GM21723 (cell line): ENCODE measurements around the gene CPA5.
"Not testable (repeated sequence)": the region's sequence is repeated elsewhere in the genome, so short reads cannot be mapped to it uniquely, and the experiment has no call there.

Experiments used
- ATAC-seq: cut with Tn5 transposase; IDR thresholded peaks from one replicate; pipeline ENCODE4 v1.9.1; 2021; ENCODE audit warnings: mild to moderate bottlenecking, moderate library complexity; ENCODE audit not compliant: unreplicated experiment

Gene CPA5

DNA sequence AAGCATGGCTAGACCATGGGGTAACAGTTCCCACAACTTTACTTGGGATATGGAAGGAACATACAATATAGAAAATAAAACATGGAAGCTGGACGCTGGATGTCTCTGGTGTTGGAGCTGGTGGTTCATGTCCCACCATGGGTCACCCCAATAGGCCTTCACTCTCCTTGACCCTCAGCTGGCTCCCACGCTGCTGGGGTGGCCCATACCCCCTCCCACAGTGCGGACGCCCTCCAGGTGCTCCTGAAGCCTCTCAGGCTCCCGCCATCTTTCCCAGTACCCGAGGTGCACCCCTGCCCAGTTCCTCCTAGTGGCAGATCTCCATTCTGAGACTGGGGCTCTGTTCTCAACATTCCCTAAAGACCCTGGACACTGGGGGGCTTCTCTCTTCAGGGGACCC lies 29.9 kb downstream of the CPA5 start:
- ATAC-seq = no peak

GRCh38 chr7:130376461-130376860 lies 31.8 kb downstream of the CPA5 start:
- not testable (repeated sequence) for ATAC-seq

GRCh38 chr7:130377178-130377577 lies 32.6 kb downstream of the CPA5 start:
- no peak for ATAC-seq

DNA sequence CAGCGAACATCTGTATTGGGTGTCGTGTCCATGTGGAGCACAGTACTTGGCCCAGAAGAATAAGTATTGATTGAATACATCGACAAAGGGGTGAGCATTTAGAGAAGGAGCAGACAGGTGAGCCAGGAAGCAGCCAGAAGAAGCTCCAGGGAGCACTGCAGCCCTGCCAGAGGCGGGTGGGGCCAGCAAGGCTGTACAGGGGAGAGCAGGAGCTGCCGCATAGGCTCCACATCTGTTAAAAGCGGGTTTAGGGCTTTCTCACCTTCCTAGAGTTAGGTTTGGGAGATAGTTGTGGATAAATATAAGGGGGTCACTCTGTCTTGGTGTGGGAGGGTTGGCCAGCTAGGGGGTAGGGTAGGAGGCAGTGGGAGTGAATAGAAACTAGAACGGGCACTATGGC lies 34.4 kb downstream of the CPA5 start:
- ATAC-seq = no peak

DNA sequence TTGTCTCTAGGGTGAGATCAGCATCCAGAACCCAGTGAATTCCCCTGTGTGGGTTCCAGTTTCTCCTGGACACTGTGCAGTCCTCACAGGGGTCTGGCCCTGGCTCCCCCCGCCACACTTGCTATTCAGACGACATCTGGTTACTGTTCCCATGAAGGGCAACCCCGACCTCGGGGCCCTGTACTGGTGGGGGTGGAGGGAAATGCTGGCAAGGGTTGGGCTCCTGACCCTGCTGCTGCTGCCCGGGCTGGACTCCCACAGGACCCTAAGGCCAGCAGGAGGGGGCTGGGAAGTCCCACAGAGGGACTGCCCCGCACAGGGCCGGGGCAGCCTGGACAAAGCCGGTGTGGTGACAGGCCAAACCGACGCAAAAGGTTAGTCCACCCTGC lies 34.9 kb downstream of the CPA5 start:
- no peak for ATAC-seq

DNA sequence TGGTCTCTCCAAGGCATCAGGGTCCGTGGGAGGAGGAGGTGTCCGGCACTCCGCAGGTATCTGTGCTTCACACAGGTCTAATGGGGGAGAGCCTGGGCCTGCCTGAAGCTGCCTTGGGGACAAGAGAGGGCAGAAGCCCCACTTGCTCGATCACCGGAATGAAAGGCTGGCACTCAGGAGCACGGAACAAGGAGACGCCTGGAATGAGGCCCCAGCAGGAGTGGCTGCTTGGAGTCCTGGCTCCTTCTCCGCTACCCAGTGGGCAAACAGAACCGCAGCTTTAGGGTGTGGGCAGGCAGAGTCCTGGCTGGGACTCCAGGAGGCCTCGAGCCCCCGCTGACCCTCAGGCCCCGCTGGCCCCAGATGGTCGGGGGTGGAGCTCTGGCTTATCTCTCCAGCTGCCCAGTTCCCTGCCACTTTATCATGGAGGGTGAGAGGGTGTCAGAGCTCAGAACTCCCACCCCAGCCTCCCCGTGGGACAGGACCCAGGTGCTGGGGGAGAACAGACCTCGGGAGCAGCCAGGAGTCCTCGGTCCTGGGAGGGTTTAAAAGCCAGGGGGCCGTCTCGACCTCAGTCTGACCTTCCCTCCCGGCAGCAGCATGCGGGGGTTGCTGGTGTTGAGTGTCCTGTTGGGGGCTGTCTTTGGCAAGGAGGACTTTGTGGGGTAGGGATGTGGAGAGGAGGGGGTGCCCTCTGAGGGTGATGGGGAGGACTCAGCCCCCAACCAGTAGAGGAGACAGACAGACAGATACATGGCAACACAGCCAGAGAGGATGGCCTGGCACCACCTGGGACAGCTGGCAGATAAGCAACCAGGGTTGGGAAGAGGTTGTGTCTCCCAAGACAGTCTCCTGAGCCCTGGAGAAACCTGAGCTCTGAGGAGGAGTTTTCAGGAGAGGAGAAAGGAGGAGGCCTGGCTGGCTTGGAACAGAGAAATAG lies 35.6 kb downstream of the CPA5 start, which contains the start of gene CPA1:
Gene CPA1 (plus strand): TSS at position 574 of the 940 bp plus-strand sequence. CDS start 27 bp downstream, at position 601.
- ATAC-seq = no peak

DNA sequence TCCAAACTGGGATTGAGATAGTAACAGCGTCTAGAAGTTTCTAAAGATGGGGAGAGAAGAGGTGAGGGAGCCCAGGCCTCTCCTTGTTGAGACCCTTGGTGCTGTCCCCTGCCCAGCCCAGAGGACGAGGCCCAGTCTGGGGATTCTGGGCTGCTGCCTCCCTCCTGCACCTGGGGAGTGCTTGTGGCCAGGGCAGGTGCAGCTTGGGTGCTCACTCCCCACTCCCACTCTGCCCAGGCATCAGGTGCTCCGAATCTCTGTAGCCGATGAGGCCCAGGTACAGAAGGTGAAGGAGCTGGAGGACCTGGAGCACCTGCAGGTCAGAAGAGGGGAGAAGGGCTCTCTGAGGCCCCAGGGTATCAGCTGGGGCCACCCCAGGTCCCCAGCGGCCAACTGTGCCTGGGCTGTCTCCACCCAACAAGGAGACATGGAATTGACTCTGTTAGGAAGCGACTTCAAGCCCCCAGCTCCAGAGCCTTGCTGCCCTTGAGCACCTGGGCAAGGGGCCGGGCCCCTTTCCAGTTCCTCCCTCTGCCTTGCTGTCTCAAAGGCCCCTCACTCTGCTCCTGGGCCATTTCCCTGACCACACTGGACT lies 36.3 kb downstream of the CPA5 start:
- no peak for ATAC-seq

- ATAC-seq = no peak
Observed at GRCh38 chr7:130381468-130382312, 37.1 kb downstream of the CPA5 start.

DNA sequence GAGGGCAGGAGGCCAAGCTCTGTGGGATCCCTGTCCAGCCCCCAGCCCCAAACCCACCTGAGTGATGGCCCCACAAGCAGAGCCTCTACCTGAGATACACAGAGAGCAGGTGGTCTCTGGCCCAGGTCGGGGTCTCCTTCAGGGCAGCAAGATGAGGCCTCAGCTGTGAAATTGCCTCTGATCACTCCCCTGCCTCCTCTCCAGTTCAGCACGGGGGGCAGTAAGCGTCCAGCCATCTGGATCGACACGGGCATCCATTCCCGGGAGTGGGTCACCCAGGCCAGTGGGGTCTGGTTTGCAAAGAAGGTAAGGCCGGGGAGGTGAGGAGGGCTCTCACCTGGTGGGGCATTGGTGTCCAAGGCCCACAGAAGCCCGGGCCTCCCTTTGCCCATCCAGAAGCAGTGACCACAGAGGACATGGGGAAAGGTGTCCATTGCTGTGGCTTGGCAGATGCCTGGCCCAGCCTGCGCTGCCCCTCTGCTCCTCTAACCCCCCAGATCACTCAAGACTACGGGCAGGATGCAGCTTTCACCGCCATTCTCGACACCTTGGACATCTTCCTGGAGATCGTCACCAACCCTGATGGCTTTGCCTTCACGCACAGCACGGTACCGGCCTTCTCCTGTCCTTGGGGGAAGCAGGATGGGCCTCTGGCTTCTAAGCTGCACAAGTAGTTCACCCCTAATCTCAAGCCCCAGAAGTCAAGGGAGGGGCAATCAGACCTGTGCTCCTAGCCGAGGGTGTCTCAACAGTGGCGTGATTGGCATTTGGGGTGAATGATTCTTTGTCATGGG lies 38.8 kb downstream of the CPA5 start:
- no peak for ATAC-seq

DNA sequence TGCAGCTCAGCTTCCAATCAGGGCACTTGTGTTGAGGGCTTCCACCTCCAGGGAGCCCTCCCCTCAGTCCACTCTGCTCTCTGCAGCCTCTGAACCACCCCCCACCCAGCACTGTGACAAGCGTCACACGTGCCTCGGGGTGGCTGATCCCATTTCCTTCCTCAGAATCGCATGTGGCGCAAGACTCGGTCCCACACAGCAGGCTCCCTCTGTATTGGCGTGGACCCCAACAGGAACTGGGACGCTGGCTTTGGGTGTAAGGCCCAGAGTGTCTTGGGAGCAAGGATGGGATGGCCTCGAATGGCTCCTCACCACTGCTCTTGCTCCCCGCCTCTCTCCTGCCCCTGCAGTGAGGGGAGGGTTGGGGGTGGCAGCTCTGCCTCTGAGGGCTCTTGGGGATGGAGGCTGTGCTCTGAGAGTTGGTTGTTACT lies 39.8 kb downstream of the CPA5 start:
- no peak for ATAC-seq

DNA sequence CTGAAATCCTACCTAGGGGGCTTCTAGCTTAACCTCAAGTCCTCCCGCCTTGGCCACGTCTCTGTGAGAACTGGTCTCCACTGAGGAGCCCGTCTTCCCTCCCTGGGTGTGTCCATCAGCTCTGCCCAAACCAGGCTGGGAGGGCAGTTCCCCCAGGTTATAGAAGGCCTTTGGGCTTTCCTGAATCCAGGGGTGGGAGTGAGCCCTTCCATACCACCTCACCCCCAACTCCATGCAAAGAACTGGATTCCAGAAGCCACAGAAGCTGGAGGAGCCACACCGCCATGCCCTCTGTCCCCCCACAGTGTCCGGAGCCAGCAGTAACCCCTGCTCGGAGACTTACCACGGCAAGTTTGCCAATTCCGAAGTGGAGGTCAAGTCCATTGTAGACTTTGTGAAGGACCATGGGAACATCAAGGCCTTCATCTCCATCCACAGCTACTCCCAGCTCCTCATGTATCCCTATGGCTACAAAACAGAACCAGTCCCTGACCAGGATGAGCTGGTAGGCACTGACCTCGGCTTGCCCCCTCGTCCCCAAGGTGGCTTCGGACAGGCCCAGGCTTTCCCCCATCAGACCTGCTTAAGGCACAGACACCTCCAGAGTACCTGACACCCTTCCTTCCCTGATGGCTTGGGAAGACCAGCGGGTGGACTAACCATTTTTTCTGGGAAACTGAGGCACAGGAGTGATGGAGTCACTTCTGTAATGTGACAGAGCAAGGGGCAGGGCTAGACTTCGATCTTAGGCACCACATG lies 40.4 kb downstream of the CPA5 start:
- no peak for ATAC-seq

DNA sequence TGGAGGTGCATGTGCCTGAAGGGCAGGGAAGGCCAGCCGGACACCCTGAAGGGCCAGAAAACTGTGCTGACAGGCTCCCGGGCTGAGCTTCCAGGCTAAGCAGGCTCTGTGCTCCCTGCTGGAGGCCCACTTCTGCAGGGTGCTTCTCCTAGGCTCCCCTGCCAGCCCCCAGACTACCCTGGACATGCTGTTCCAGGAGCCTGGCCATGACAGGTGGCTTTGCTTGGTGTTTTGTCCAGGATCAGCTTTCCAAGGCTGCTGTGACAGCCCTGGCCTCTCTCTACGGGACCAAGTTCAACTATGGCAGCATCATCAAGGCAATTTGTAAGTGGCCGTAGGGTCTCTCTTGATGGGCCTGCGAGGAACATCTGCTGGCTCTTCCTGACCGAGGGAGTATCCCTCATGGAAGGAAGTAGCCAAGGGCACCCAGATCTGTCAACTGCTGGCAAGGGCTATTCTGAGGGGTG lies 41.0 kb downstream of the CPA5 start:
- ATAC-seq = no peak

DNA sequence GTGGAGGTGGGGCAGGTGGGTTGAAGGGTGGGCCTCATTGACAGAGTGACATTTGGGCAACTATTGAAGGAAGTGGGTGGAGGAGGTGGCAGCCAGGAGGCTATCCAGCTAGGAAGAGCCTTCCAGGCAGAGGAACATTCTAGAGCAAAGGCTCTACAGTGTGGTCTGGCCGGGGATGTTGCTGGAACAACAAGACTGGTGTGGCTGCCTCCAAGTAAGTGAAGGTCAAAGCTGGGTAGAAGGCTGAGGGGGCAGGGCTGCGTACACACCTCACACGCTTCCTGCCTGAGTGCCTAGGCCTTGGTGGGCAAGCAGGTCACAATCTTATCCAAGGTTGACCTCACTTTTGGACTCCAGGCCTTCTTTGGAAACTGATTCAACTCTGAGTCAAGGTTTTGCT lies 42.3 kb downstream of the CPA5 start:
- no peak for ATAC-seq

GRCh38 chr7:130387306-130387627 lies 42.7 kb downstream of the CPA5 start:
- no peak for ATAC-seq

- no peak for ATAC-seq
Observed at GRCh38 chr7:130387628-130388403, 43.2 kb downstream of the CPA5 start.

DNA sequence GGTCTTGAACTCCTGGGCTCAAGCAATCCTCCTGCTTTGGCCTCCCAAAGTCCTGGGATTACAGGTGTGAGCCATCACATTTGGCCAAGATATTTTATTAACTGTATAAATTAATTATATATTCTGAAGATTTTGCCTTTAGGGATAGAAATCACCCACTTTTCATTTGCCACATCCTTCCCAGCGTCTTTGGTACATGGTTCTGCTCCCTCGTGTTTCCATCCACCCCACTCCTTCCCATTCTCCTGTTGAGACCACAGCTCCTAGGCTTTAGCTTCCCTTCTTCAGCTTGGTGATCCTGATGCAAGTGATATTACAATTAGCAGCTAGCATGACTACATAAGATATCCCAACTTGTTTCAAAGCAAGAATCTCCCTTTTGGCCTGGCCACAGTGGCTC lies 44.1 kb downstream of the CPA5 start:
- ATAC-seq = no peak

DNA sequence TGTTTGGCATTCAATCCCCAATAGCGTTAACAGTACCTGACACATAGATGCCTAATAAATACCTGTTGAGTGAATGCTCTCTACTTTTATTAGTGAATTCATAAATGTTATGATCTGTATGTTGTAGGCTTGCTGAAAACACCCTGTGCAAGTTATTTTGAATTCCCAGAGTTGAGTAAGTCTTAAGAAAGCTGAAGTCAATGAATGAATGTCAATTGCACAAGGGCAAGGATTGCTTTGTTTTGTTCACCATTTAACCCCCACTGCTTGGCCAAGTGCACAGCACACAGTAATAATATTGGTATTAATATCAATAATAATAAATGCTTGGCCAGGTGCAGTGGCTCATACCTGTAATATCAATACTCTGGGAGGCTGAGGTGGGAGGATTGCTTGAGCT lies 45.9 kb downstream of the CPA5 start:
- ATAC-seq = no peak

DNA sequence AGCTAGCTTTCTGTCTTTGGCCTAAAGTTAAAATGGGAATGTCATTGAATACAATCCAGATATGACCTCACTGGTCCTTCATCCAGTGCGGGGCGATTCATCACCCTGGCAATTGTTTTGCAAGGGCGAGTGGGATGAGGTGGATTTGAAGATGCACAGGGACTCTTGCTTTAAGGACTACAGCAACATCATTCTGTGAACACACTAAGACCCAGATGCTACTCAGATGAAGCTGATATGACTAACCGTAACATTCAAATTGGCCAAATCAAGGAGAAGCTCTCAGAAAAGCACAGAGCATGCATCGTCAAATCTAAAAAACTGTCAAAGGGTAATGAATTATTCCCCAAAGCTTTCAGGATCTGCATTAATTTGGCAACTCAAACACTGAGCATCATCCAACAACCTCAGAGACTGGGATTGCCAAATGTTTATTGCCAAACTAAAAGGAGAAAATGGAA lies 48.5 kb downstream of the CPA5 start:
- no peak for ATAC-seq

DNA sequence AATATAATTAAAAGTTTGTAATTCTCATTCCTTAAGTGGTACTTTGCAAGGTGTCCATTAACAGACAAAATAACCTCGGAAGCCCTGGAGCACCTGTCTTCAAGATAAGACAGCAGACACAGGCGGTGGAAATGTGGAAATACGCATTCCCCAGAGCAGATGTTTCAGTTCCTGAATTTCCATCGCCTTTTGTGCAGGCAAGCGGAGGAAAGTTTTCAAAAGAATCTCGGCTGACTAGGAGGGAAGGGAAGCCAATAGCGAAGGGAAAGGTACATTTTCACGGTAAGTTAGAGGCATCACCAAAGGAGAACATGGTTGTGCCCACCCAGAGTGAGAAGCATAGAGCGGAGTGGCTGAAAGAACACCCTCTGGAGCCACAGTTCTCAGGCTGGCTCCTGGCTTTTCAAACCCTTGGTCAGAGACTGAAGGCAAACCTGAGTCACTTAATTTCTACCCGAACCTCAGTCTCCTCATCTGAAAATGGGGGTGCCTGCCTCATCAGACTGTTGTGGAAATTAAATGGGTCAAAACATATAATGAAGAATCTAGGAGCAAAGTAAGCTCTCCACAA lies 49.3 kb downstream of the CPA5 start:
- ATAC-seq = no peak
